Measurements from ENCODE around the gene ARHGAP8. TPM values are rescaled to one million over a fixed set of nuclear protein-coding genes. Genes with fewer than 3 reads are reported as not detected.
"Not testable (repeated sequence)": the region's sequence is repeated elsewhere in the genome, so short reads cannot be mapped to it uniquely, and the experiment has no call there.

ARHGAP8 gene
- polyA plus RNA-seq, 12 donors: 0.44 to 7.6 (median 1.1) TPM; not detected in 2

DNA sequence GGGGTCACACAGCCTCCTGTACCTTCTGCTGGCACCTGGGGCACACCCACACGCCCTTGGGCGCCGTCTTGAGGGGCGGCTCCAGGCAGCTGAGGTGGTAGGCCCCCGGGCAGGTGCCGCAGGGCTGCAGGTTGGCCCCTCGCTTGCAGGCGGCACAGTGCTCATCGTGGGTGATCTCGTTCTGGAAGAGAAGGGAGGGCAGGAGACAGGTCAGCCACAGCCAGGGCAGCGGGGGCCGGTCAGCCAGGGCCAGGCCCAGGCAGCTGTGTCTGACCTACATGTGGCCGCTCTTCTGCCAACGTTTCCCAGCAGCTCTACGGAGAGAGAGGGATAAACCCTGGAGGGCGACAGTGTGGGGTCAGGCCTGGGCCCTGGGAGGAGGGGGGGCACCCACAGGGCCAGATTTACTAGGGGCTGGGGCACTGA, 135.6 kb downstream of the ARHGAP8 start:
- DNase-seq: no peak

- no peak for DNase-seq
Measured at GRCh38 chr22:44888491-44889254, 136.3 kb downstream of the ARHGAP8 start.

GRCh38 chr22:44889255-44889878, 137.0 kb downstream of the ARHGAP8 start:
- no peak for DNase-seq

DNA sequence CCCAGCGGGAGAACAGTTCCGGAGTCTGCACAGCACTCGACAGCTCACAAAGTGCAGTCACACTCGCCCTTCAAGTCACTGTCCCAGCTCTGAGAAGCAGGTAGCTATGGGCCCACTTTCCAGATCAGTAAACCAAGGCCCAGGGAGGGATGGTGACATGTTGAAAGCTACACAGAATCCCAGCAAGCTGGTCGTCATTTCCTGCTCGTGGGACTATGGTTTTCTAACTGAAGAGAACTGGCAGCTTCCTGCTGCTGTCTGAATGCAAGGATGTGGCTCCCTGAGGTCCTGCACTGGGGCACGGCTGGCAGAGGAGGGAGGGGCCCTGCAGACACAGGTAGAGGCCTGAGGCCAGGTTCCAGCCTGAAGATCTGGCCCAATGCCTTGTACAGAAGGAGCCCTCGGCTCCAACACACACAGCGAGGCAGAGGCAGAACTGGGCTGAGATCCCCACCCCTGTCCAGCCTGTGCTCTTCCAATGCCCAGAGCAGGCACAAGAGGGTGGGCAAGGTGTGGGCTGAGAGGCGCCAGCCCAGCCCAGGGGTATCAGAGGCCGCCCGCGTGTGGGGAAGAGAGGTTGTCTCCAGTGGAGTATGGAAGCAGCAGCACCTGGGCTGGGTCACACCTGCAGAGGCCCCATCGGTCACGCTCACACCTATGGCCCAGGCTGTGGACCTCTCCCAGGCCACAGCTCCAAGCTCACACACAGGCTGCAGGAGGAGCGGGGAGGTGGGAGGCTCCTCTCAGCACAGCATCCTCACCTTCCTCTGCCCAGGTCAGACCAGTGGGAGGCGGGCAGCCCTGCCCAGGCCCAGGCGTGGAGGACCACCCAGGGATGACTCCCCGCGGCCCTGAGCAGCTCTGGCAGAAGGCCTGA, 138.3 kb downstream of the ARHGAP8 start:
- DNase-seq: no peak

DNA sequence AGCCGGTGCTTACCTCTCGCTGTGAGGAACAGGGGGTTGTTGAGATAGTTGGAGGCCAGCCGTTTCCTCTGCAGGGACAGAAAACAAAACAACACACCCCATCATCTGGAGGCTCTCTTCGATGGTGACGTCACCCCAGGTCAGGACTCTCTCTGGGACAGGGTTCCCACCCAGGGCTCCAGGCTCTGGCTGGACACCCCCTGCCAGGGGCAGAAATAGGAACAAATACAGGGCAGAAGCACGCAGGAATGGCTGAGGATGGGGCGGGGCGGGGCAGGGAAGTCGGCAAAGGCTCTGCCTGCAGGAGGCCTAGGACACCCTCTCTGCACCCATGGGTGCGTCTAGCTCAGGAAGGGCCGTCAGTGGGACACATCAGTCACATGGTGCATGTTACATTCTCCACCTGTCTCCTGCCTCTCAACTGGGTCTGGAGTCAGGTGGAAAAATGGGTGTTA, 138.9 kb downstream of the ARHGAP8 start:
- no peak for DNase-seq

GRCh38 chr22:44891791-44892190, 139.4 kb downstream of the ARHGAP8 start:
- no peak for DNase-seq

DNA sequence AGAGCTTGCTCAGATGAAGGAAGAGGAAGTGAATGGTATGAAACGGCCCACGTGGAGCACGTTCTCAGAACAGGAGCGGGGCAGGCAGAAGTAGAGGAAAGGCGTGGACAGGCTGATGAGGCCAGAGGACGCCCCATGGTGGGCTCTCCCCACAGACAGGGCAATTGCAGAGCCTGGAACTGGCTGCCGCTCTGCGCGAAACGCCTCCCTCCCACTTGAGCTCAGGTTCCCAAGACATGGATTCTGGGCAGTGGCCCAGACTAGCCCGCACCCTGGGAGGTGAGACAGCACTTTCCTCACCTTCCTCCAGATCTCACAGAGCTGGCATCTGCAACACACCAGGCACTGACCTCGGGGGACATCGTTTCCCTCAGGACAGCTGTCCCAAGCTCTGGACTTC, 139.9 kb downstream of the ARHGAP8 start:
- DNase-seq: no peak

DNA sequence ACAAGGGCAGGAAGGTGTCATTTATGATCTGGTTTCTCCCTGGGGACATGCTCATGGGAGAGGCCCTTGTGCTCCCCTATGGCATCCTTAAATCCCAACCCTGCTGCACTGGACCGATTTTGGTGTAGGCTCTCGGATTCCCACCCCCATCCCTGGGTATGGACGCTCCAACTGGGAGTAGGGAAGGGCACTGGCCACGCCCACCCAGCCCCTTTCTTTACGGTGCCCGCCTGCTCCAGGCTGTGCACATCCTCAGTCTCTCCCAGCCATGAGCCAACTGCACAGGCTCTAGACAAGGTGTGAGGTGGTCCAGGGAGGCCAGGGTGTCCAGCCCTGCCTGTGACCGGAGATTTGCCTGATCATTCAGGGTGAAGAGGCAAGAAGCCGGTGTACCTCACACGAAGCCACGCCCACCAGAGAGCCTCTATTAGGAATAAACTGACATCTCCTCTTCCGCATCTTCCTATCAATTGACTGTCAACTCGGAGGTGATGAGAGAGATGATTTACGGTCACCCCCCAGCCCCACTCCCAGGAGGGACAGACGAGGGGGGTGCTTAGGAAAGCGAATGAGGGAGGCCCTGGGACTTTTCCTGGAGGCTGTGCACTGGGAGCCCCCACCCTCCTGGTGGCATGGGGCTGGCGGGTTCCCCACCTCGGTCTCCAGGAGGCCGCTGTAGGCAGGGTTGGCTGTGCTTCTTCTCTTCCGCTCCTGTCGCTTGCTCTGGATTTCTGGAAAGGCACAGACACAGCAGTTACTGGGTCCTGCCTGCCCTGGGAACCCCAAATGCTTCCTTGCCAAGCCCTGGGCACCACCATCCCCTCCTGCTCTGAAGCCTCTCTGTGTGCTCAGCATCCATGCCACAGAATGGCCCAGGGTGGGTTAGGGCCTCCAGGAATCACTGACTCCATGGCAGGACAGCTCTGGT, 140.7 kb downstream of the ARHGAP8 start:
- no peak for DNase-seq

GRCh38 chr22:44893731-44894080, 141.3 kb downstream of the ARHGAP8 start:
- DNase-seq: no peak

DNA sequence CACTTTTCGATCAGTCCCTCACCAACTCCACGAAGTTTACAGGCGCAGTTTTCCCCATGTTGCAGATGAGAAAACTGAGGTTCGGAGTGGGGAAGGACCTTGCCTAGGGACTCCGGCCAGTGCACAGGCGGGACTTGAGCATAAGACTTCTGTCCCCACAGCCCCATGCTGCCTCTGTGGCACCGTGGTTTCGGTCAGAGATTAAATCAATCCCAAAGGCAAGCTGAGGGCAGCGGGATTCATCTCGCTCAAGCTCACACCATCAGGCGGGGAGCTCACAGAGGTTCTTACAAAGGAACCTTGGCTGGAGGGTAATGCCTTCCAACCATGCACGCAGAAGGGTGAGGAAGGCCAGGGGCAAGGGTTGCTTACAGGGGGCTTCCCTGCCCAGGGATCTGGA, 141.9 kb downstream of the ARHGAP8 start:
- DNase-seq: no peak

DNA sequence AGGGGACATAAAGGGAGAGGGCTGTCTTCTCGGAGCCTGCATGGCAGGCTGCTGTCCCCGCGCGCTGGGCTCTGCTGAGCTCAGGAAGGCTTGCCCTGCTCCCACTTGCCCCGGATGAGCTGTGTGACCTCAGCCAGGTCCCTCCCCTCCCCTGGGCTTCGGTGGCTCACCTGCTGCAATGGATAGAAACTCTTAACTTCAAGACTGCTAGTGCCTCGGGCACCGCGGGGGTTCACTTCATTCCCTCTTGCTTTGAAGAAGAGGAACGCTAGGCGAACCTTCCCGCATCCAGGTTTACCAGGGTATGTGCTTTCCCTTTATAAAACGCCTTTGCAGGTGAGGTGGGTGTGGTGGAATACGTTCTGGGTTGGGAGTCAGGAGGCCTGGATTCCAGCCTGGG, 142.4 kb downstream of the ARHGAP8 start:
- DNase-seq: no peak

GRCh38 chr22:44895296-44896055, 143.1 kb downstream of the ARHGAP8 start:
- DNase-seq: no peak

- DNase-seq: no peak
Measured at GRCh38 chr22:44898236-44898635, 145.9 kb downstream of the ARHGAP8 start.

DNA sequence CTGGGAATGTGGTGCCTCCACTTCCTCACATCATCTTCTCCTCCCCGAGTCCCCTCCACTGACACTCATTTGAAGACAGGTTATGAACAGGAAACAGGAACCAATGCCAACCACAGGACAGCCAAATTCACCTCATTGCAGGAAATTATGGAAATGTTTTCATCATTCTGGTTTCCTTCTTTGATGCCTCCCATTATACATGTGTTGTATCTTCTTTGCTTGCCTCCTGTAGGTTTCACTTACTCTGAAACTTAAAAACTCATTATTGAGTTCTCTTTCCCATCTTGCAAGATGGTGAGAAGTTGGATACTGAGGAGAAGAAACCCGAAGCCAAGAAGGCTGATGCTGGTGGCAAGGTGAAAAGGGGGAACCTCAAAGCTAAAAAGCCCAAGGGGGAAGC, 148.9 kb downstream of the ARHGAP8 start:
- no peak for DNase-seq

- not testable (repeated sequence) for DNase-seq
Measured at GRCh38 chr22:44903164-44903563, 150.8 kb downstream of the ARHGAP8 start.

DNA sequence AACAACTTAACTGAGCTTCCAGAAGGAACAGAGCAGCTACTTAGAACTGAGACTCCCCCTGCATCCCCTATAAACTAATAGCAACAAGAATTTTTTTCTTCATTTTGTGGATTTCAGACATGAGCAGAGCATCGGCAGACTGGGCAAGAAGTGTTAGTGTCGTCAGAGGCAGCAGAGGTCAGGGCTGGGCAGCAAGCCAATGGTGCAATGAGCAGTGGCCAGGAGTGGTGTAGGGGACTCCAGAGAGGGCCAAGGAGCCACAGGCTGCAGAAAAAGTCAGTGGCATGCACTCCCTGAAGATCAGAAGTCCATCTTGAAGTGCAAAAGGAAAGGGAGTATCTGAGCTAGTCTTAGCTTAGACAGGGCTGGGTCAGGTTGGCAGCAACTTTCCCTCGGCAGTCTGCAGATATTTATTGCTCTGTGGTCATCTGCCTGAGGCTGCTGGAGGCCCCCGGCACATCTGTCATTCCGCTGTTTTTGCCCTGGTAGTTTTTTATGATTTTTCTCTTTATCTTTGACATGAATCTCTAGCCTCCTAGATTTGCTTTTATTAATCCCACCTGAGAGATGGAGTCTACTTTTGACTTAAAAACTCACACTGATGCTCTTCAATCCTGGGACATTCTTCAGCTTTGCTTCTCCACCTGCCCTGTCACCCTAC, 152.2 kb downstream of the ARHGAP8 start:
- not testable (repeated sequence) for DNase-seq

- no peak for DNase-seq
Measured at GRCh38 chr22:44906248-44906936, 154.0 kb downstream of the ARHGAP8 start.

- DNase-seq: no peak
Measured at GRCh38 chr22:44906999-44907644, 154.7 kb downstream of the ARHGAP8 start.
